ENCODE data around the gene MALSU1.

DNA sequence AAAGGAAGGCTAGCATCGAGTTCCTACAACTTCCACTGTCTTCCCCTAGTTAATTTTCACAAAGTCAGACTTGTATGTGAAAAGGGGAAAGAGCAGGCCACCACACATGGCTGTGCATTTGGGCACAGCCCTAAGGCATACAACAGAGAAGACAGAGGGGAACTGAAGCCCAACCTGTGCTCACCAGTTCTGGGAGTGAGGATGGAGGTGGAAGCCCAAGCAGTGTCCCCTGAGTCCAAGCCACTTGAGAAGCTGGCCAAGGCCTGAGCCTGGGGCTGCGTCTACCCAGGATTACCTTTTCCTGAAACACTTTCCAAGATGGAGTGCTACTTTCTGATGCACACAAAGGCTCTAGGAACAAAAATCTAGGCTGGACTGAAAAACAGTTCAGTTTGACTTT lies 32.2 kb upstream of the MALSU1 start:
- no peak for TF ChIP-seq POLR2AphosphoS5 (IDR thresholded peaks at IDR 0.05; ENCODE audit: borderline replicate concordance, low read depth, low read length)
- no peak for TF ChIP-seq EZH2 (IDR thresholded peaks at IDR 0.05)
- no peak for TF ChIP-seq FOXP2 (optimal IDR thresholded peaks at IDR 0.05; ENCODE audit: control extremely low read depth, extremely low read length, insufficient read depth)

Measured in SK-N-MC (cell line).